ENCODE results near the gene CDCA8. TPM values are rescaled to one million over a fixed set of nuclear protein-coding genes. Genes with fewer than 3 reads are reported as not detected.

CDCA8 gene
- 6.5 and 10.4 TPM in 2 replicates for total RNA-seq

DNA sequence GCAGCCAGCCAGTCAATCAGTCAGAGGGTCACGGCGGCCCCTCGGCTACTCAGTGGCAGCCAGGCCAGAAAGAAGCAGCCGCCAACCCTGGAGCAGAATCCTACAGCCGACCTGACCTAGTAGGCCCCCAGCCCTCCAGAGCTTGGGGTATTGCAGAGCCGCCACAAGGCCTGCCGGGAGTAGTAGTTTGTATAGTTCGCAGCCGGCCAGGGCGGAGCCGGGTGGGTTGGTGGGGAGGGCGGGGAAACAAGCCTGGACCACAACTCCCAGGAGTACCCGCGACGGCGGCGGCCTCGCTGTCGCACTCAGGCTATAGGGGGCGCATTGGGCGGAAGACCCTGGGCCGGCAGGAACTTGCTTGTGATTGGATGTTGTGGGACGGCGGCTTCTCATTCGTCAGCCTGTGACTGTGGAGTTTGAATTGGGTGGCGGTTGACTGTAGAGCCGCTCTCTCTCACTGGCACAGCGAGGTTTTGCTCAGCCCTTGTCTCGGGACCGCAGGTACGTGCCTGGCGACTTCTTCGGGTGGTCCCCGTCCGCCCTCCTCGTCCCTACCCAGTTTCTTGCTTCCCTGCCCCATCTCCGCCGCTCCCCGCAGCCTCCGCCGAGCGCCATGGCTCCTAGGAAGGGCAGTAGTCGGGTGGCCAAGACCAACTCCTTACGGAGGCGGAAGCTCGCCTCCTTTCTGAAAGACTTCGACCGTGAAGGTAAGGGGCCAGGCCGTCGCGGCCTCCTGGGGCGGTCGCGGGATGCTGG, at the start of gene CDCA8:
Gene CDCA8 (plus strand): TSS at position 439 of the 756 bp plus-strand sequence. CDS start 175 bp downstream, at position 614.

Small RNAs within 50 kb of the gene (small RNA-seq; reads per million reads assigned to genes)
- not detected for gene RF00019

Other genes starting within 250 kb of the CDCA8 start
- gene ZC3H12A, start 217.9 kb upstream of the CDCA8 start, total RNA-seq: 8.9 and 10.6 TPM in 2 replicates
- 61.8 and 69.2 TPM in 2 replicates for gene MEAF6, start 177.8 kb upstream of the CDCA8 start, total RNA-seq
- 11.0 and 14.8 TPM in 2 replicates for gene SNIP1, start 138.2 kb upstream of the CDCA8 start, total RNA-seq
- 8.1 and 10.3 TPM in 2 replicates for gene DNALI1, start 135.6 kb upstream of the CDCA8 start, total RNA-seq
- gene GNL2, start 96.6 kb upstream of the CDCA8 start, total RNA-seq: 49.4 and 52.1 TPM in 2 replicates
- gene RSPO1, start 57.6 kb upstream of the CDCA8 start, total RNA-seq: 0.11 and 0.13 TPM in 2 replicates
- gene EPHA10, start 72.6 kb downstream of the CDCA8 start, total RNA-seq: not detected in 2 replicates
- gene MANEAL, start 101.3 kb downstream of the CDCA8 start, total RNA-seq: 0.65 and 0.76 TPM in 2 replicates
- gene C1orf122, start 115.3 kb downstream of the CDCA8 start, total RNA-seq: 20.5 and 51.2 TPM in 2 replicates
- 6.9 and 9.0 TPM in 2 replicates for gene YRDC, start 115.7 kb downstream of the CDCA8 start, total RNA-seq
- 4.3 and 4.6 TPM in 2 replicates for gene MTF1, start 167.1 kb downstream of the CDCA8 start, total RNA-seq

Measured in articular chondrocyte of knee joint (primary cell).